NCI-H524 treated with DMSO at 0.1 percent for 48 hours (cell line): ENCODE data around the gene TMEM245.
"Not testable (repeated sequence)": the region's sequence is repeated elsewhere in the genome, so short reads cannot be mapped to it uniquely, and the experiment has no call there.

Source experiments
- DNase-seq: peaks from one replicate; lab custom pipeline; 2025; lab: John Stamatoyannopoulos, UW

TMEM245 gene

DNA sequence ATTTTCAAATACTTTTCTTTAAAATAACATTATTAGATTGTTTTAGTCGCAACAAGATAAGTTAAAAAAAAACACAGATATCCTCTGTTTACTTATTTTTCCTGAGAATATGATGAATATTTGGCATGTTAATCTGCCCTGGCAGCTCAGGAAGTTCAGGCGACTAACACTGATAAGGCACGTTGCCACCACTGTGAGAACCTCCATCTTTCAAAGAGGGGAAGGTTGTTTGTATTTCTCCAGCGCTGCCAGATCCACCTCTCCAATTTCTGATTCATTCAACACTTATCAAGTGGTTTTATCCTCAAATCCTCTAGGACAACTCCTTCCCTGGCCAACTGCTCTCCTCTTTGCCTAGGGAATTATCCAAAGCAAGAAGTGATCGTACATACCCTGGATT is 128.3 kb downstream of the TMEM245 start:
- no peak for DNase-seq

DNA sequence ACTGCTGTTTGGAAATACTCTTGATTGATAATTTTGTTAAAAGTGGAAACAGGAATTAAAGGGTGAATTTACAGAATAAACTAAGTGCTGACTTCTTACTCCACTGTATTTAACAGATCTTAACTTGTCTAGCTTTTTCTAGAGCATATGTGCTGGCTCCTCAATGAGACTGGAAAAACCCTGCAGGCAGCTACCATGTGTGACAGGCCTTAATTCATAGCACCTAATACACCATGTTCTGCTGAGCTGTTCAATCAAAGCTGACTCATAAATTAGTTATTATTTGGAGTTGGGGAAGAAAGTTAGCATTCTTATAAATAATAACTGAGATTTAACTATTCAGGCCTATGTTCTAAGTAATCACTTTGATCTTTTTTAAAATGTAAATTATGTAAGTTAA is 135.9 kb downstream of the TMEM245 start:
- DNase-seq, result no peak

DNA sequence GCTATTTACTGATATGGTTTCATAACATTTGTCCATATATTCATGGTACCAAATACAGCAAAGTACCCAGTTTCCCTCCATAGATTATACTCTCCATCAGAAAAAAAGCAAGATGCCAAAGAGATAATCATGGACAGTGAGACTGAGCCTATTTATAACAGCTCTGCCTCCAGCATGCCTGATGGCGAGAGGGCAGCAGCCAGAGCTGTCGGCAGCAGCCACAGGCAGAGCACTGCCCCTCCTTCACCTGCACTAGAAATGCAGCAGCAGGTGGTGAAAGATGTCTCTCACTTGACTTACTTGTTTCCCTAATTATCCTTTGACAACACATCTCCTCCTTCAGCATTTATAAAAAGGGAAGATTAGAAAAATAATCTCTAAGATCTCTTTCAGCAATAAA is 138.9 kb downstream of the TMEM245 start:
- DNase-seq, result no peak

DNA sequence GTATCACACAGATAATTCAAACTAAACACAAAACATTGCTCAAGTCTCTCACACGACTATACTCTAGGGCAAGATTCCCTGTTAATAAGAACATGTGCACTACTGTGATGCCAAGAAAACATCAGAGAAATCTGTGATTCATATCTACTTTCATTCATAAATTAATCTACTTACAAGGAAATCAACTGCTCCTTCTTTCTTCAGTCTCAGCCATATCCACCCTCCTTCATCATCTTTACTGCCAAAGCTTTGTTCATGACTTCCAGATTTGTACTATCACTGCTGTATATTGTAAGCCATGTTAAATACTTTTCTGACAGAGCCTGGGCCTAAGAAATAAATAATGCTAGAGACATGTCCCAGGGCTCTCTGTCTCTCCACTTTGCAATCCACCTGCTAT is 141.5 kb downstream of the TMEM245 start:
- DNase-seq, result no peak

DNA sequence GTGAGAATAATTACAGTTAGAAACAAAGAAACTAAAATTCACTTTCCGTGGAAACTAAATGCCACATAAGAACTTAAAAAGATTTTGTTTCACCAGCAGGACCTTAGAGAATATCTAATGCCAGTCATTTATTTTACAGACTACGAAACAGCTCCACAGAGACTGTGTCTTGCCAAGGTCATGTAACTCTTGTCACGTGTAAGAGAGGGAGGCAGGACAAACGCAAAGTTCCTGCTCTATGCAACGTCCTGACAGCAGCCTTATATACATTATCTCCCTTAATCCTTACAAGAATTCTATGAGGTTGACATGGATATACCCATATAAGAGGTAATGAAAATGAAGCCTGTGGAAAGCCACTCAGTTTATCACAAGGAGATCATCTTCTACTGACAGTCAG is 145.9 kb downstream of the TMEM245 start:
- DNase-seq, result no peak

DNA sequence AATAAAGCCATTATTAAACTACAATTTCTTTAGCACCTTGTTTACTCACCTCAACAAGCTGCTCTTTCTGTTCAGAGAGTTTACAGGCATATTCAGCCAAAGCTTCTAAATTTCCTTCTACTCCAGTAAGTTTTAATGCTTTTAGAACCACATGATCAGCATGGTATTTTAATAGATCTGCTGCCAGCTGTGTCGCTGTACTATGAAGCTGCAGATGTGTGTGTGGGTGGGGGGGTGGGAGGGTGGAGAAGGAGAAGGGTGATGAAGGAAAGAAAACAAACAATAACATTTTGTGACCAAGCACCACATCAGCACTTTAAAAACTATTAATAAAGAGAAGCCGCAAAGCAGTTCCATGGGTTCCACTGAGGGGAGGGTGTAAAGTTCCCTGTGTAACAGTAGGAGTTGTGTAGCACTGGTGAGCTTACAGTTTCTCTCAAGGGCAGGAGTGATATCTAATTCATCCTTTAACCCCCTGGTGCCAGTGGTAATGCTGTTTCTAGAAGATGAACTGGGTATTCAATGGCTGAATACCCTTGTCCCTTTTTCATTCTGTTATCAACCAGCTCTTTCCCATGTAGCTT is 147.0 kb downstream of the TMEM245 start:
- no peak for DNase-seq

DNA sequence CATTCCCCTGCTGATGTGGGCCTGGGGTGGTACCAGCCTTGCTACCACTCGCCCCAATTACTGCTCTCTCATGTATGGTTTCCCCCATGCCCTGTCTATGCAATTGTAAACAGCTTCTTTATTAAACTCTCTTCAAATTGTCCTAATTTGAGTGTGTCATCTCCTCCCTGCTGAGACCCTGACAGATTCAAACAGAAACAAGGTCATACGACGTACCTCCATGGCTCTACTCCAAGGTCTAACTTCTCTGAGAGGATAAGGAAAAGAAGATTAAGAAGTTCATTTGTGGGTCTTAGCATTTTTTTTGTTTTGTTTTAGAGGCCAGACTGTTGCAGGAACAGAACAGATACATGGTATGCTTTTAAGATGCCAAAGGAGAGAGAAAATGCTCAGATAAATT is 147.6 kb downstream of the TMEM245 start:
- no peak for DNase-seq

DNA sequence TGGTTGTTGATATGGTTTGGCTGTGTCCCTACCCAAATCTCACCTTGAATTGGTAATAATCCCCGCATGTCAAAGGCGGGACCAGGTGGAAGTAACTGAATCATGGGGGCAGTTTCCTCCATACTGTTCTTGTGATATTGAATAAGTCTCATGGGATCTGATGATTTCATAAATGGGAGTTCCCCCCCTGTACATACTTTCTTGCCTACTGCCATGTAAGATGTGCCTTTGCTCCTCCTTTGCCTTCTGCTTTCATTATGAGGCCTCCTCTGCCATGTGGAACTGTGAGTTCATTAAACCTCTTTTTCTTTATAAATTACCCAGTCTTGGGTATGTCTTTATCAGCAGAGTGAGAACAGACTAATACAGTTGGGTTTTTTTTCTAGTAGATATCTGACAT is 148.4 kb downstream of the TMEM245 start:
- DNase-seq, result not testable (repeated sequence)

DNA sequence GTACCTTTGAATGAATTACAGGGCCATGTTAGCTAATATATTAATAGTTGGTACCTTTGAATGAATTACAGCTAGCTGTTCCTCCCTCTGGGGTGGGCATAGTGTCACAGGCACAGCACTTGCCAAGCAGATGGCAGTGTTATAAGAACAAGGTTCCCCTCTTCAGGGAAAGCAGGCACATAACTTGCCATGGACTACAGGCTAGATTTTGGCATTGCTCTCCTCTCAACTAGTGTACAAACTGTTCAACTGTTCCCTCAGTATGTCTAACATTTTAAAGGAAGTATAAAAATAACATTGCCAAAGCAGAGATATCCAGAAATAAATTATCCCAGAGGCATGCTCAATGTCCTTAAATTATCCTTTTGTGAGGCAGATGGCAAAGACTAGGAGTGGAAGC is 151.8 kb downstream of the TMEM245 start:
- DNase-seq, result no peak
